NOMO-1 treated with dmso at 0.1 percent for 144 hours (cell line): ENCODE measurements around the gene EEF1AKMT1.
A peak's percentile ranks its signal among the peaks of the same experiment; 100 is the strongest.

Source experiments
- DNase-seq: peaks from one replicate; lab custom pipeline; 2025; ENCODE audit not compliant: unreplicated experiment; lab: John Stamatoyannopoulos, UW

The EEF1AKMT1 gene, protein sequence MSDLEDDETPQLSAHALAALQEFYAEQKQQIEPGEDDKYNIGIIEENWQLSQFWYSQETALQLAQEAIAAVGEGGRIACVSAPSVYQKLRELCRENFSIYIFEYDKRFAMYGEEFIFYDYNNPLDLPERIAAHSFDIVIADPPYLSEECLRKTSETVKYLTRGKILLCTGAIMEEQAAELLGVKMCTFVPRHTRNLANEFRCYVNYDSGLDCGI

DNA sequence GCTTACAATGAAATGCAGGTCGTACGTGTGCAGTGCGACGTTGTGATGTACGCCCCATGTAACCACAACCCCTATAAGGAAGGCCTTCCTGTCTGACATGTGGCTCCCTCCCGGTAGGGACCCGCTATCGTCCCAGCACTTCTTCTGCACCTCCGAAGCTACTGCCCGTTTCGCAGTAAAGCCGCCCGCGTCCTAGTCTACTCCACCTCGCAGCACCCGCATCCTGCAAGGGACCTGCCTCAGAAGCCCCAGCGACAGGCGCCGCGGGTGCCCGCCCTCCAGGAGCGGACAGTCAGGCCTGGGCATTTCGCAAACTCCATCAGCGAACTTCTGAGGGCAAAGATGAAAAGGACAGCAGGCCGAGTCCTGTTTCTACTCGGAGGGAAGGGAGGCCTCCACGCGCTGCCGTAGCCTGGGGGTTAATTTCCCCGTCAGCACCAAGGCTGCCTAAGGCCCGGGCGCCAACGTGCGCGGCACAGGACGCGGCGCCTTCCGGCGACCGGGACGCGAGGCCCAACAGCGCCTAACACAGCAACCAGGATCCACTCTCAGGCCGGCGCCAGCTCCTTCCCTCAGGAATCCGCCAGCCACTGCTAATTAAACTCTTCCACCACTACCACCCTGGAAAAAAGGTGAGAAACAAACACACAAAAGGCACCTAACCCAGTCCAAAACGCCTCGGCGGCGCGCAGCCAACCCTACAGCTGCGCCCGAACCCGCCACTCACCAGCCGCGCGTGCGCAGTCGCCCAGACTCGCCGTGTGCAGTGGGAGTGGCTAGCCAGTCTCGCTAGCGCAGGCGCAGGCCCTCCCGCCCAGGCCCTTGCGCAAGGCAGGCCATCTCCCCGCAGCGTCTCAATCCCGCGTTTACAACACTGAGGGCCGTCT, at the start of gene EEF1AKMT1:
Gene EEF1AKMT1, minus strand, starts transcription at position 768 of the 887 bp plus-strand sequence. CDS start 16,363 bp downstream, outside the sequence.
- peak; percentile 96 for DNase-seq

DNA sequence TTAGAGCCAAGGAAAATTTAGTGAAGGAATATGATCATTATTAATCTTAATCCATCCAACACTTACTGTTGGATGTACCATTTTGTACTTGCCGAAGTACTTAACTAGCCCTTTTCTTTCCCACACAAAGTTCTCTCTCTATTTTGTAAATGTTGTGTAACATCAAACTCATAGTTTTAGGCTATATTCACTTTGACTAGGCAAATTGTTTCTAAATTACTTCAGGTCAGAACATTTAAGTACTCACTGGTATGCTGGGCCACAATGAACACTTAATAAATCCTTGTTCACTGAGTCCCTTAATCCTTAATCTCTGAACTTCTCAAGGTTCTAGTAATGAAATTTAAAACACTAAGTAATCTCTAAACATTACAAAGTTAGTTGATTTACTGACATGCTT, 49.3 kb upstream of the EEF1AKMT1 start:
- DNase-seq, result no peak

DNA sequence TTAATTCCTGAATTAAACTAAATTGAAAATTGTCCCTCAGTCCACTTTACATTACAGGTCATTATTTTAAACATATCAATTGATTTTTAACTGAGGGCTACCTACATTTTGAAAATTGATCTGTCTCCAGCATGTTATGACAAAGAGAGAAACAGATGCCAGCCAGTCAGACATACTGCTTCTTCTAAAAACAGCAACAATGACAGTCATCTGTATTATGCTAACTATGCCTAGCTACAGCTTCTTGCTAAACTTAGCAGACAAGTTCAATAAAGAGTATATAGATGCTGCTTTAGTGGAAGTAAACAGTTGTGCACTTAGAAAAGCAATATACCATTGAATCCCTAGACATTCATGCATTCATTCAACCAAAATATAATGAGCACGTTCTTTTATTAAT, 48.6 kb upstream of the EEF1AKMT1 start:
- DNase-seq, result no peak

DNA sequence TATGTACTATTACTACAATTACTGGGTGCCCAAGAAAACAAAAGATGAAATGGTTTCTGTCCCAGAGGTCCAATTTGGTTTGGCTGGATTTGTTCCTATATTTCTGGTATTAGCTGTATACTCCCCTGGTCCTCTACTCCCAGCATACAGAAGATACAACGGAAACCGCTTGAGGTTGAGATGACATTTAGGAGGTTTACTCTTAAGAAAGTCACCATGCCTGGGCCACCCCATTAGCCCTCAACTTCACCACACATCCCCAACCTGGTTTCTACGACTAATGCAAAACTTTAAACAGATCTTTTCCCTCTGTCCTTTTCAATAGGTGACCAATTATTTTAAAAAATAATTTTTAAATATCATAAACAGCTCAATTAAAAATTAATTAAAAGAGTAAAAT, 46.0 kb upstream of the EEF1AKMT1 start:
- DNase-seq, result no peak

DNA sequence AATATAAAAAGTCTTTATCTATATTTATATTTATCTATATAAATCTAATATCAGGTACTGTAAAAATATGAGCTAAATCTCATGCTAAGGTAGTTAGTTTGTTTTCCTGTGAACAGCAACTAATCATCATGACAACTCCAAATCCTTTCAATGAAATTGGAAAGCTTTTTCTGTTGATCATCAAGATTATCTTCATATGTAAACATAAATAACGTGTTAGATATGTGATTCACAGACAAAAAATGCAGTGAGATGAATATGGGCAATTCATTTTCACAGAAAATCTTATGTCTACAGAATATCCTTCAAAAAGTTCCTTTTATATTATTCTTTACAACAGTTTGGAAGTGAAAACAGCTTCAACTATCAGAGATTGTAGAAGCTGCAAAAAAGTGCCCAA, 41.7 kb upstream of the EEF1AKMT1 start:
- no peak for DNase-seq

DNA sequence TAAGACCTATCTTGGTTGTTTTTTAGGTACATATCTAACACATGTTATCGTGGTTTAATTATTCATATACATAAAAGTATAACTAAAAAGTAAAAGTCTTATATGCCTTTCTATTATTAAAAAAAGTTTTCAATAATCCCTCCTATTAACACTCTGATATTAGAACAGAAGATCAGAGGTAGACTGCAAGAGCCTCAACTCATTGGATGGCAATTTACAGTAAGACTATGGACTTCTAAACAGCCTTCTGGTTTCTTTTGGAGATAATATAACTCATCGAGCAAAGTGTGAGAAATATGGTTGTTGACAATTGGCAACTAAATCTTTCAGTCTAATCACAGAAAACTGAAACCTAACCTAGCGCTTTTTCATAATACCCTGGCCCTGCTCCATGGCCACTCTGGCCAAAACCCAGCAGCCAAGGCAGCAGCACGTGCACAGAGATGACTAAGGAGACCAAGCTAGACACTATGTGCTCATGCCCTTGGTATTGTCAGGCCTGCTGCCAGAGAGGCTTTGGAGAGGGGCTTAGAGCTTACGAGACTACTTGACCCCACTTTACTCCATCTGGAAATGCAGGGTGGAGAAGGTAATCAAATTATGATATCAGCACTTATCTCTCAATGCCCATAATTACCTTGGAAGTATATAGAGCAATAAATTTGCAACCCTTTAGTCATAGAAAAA, 40.6 kb upstream of the EEF1AKMT1 start:
- no peak for DNase-seq

DNA sequence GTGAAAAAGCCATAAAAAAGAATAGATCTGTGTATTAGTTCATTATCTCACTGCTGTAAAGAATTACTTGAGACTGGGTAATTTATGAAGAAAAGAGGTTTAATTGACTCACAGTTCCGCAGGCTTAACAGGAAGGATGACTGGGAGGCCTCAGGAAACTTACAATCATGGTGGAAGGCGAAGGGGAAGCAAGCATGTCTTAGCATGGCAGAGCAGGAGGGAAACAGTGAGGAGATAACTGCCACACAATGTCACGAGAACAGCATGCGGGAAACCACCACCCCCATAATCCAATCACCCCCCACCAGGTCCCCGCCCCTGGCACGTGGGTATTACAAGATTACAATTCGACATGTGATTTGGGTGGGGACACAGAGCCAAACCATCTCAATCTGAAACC, 39.1 kb upstream of the EEF1AKMT1 start:
- no peak for DNase-seq

DNA sequence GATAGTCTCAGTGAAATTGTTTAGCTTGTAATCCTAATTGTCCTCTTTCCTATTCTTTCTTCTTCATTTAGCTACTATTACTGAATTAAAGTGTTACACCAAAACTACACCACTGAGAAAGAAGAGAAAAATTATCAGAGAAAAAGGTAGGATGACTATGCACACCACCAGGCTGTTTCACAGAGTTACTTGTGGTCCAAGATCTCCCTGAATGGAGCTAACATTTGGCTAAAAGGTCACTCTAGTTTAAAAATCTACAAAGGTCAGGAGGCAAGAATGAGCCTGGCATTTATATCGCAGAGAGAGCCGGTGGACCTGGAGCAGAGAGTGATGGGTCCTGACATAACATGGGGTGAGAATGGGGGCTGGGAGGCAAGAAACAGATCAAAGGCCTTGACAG, 37.0 kb upstream of the EEF1AKMT1 start:
- no peak for DNase-seq

DNA sequence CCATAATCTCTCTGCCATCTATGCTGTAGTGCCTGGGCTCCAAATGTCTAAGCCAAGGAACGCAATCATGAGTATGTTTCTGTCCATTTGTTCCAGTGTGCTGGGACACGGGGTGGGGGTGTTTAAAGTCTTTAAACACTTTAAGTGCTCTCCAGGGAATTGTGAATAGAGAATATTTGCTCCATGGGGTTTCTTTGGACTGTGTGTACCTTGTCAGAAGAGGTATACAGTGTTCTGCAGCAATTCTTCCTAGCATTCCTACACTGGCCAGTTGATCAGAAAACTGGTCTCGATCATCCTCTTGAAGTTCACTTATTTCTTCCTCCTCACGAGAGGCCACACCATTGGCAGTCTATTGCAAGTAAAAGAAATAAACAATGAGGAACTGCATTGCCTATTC, 35.1 kb upstream of the EEF1AKMT1 start:
- no peak for DNase-seq

DNA sequence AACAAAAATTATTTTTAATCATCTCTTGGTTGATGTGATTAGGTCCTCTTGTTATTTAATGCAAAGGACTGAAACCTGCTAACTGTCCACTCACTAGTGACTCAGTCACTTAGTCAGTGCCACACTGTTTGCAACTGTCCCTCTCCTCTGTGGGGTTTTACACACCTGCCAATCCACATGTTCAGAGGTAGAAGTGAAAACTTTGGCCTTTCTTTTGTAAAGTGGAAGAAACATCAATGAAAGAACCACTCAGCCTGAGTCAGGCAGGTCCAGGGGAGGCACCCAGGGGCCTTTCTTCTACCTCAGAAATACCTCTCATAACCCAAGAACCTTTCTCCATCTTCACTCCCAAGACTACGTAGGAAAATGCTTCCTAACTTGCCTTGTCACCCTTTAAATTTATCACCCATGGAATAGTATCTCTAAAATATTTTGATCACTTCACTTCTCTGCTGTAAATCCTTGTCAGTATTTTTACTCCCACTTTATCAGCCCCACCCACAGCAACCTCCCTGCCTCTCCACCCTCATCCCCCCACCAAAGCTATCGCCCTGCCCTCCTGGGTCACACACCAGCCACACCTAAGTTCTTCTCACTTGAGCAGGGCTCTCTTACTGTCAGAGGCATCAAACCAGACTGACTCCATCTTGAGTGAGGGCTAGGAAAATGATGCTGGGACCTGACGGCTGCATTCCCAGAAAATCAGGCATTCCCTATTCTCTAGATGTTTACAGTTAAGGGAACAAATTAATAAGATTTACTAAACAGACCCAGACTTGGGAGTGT, 29.6 kb upstream of the EEF1AKMT1 start:
- no peak for DNase-seq

DNA sequence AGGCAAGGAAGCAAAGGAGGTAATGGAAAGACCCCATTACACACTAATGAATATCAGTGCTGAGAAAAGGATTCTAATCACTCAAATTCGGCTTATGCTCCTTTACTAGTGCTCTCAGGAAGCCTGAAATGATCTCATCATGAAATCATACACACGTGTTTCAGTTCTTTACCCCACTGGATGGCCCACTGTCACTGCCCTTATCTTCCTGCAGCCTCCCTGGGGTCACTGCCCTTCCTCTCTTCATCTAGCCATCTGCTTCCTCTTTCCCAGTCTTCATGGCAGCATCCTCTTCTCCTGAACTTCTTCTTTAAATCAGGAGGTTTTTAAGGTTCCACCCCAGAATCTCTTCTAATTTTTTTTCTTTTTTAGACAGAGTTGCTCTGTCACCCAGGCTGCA, 27.9 kb upstream of the EEF1AKMT1 start:
- DNase-seq, result no peak

DNA sequence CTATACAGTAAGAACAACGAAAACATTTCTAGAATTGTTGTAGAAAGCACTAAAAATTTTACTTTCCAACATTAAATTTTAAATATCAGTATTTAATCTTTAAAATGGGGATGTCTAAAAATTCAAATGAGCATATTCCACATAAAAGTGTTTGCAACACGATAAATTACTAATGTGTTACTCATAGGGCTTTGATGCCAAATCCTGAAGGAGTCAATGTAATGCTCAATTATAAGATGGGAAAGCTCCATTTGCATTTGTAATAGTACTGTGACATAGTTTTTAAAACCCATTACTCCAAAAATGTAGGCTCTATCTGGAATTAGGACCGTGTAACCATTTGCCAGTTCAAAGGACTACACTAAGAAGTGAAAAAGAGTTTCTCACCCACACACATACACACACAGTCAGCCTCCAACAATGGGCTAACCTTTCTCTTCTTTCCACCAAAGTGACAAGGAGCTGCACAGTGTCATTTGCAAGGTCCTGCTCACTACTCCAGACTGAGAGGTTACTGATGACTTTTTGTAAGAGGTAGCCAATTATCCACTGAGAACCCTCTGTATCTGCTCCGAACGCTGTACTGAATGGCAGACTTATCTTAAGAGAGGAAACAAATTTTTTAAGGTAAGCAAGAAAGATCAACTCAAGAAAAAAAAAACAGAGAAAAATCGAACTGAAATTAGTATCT, 26.1 kb upstream of the EEF1AKMT1 start:
- no peak for DNase-seq

DNA sequence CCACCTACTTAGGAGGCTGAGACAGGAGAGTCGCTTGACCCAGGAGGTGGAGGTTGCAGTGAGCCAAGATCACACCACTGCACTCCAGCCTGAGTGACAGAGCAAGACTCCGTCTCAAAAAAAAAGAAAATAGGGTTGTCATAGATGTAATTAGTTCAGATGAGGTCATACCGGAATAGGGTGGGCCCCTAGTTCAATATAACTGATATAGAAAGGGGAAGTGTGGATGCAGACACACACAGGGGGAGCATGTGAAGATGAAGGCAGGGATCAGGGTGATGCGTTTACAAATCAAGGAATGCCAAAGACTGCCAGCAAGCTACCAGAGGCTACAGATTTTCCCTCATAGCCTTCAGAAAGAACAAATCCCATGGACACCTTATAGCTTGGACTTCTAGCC, 24.3 kb upstream of the EEF1AKMT1 start:
- DNase-seq, result peak; percentile 92

DNA sequence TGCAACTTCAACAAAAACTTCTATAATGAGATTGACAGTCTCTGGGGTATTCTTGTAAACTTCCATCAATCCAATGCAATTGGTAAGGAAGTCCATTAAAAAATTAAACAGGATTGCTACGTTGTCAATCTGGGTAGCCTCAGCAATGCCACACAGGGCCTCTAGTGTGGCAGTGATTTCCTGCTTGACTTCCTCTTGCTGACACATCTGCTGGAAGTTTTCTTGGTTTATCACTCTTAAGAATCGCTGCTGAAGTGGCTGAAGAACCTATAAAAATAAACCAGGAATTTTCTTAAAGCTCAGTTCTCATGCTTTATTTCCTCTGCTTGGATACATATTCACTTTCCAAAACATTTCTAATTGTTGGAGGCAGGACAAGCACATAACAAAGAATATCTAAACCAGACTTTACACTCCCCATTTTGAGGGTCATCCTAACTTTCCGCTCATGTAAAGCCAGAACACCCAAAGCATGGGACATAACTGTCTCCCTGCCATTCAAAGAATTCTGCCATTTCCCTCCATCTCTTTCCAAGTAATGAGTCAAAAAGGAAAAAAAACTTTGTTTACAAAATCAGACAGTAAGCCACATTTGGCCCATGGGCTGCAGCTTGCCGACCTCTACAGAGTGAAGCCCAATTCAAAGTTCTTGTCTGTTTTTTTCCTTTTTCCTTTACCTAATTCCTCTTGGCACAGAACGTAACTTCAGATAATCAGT, 23.2 kb upstream of the EEF1AKMT1 start:
- DNase-seq, result no peak

DNA sequence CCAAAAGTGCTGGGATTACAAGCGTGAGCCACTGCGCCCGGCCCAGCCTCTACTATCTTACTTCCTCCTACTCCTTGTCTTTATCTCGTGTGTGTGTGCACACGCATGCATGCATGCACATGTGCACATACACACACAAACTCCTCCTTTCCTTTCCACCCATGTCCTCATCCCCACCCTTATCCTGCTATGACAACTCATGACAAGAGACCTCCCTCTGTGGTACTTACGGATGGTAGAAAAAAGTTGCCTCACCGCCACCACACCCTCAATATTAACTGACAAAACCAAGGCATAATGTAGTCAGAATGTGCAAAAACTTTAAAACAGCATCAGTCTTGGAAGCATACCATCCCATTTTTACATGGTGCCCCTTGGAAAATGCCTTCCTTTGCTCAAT, 15.9 kb upstream of the EEF1AKMT1 start:
- DNase-seq, result no peak

DNA sequence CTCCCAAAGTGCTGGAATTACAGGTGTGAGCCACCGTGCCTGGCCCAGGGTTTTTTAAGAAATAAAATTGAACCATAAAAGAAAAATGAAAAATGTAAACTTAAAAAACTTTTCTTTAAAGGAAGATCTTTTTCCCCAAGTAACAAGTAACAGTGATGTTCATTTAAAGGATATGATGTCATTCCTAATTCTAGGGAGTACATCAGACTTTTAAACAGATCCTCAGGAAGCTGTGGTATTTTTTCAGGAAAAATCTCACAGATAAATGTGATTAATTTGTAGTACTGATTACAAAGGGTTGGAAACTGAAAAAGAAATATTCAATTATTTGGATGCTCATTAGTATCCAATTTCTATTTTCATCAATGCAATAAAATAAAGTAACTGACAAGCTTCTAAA, 14.6 kb upstream of the EEF1AKMT1 start:
- no peak for DNase-seq

DNA sequence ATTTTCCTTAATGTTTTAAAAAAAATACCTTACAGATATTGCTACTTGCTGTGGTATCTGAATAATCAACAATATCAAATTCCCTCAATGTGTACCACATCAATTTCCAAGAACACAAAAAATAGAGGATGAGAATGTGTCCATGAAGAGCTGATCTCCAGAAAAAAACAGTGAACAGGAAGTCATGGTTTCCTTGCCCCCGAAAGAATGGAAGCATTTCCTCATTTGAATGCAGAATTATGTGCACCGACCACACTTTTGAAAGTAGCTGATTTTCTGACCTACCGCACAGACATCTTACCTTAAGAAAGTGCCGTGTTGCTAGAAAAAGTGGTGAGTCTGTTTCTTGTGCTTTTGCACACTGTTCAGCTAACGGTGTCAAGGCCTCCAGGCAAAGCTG, 13.4 kb upstream of the EEF1AKMT1 start:
- DNase-seq, result no peak

DNA sequence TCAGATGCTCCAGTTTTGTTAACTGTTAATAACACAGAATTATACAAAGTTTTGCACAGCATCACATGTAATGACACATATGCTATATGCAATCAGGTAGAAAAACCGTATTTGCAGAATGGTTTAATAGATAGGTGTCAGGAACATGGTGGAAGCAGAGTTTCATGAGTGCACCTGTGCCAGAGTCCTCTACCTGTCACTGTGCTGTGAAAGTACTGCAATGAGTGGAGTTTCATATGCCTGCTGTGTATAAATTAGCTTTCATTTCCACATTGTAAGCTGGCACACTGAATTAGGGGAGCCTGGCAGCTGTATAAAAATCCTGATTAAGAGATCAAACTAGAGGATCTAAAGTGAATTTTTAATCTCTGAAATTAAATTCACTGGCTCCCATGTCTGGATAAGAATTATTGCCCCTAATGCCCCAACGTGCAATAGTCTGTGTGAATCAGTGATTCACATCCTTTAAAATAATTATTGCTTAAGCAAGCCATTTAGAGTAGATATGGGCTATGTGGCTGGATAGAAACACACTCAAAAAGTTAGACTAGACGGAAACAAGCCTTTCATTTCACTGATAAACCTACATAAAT, 8.5 kb upstream of the EEF1AKMT1 start:
- DNase-seq, result no peak

DNA sequence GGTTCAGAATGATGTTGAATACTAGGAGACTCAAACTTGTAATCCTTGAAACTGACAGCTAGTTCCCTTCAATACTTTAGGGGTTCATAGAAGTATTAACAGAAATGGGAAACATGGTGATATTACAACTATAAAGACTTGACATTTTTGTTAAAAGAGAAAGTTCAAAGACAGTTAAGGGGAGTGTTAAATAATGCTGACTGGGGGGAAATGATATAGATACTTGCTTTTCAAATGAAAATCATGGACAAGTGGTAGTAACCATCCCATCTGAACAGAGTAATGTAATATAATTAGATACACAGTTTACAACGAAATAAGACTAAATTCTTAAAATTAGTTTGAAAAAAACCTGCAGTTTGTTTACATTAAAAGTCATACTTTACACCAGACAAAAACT, 6.6 kb upstream of the EEF1AKMT1 start:
- DNase-seq, result no peak

DNA sequence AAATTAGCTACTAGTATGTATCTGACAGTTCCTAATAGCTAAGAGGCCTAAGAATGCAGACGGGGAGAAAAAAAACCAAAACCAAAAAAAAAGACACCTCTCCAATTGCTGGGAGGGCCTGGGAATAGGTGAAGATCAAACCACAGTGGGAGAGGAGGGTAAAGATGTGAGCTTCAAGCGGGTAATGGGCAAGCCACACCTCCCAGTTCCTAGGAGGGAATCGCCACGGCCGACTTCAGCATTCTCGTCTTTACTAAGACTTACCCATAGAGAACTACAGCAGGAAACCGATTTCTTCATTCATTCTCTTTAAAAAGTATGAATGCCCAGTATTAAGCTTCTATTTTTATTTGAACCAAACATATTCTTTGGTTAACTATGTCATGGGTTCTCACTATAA, 5.6 kb upstream of the EEF1AKMT1 start:
- DNase-seq, result no peak
